GM19463 (cell line): ENCODE data around the gene CLTC.

Experiments
- ATAC-seq: cut with Tn5 transposase; IDR thresholded peaks from one replicate; pipeline ENCODE4 v1.9.1; 2021; ENCODE audit warnings: mild to moderate bottlenecking, moderate library complexity; ENCODE audit not compliant: unreplicated experiment

The CLTC gene

GRCh38 chr17:59723041-59723440 is 103.3 kb downstream of the CLTC start:
- ATAC-seq = no peak

- ATAC-seq = no peak
Measured at GRCh38 chr17:59723607-59724006, 103.9 kb downstream of the CLTC start.

DNA sequence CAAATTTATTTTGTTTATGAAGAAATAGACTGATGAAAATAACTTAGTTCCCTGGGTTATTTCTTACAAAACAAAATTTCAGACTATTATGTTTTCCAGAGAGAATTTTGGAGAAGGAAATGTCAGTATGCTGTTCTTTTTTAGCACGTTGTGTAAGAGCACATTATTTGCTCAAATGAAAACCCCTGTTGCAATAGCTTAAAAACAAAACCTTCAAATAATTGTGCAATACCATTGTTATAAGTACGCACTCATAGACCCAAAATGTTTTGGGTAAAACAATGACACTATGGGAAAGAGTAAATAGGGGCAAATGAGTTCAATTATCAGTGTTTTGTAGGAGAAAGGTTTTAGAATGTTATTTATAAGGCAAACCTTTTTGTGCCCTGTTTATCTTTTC is 106.0 kb downstream of the CLTC start:
- ATAC-seq = no peak

GRCh38 chr17:59727817-59728533 is 108.3 kb downstream of the CLTC start:
- no peak for ATAC-seq

DNA sequence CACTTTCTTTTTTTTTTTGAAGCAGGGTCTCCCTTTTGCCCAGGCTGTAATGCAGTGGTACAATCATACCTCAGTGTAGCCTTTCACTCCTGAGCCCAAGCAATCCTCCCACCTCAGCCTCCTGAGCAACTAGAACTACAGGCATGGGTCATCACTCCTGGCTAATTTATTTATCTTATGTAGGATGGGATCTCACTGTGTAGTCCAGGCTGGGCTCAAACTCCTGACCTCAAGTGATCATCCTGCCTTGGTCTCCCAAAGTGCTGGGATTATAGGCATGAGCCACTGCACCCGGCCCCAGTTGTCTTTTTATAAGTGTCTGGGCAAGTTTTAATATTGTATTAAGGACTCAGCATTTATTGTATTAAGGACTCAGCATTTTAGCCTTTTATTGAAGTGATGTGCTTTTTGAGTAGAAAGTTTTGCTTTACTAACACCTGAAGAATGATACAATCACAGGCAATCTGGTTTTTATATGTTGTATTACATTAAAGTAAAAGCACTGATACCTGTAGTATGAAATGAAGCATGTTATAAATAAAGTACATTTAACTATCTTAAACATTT is 110.7 kb downstream of the CLTC start:
- ATAC-seq = no peak

DNA sequence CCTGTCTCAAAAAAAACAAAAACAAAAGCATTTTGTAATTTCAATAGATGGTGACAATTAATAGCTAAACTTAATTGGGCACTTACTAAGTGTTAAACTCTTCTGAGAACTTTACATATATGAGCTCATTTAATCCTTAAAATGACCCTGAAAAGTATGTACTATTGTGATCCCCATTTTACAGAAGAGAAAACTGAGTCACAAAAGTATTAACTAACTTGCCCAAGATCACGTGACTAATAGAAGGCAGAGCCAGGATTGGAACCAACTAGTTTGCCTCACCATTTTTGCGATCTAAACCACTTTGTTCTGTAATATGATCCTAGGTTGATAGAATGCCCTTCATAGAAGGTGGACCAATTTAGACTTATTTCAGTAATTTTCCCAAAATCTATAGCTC is 114.0 kb downstream of the CLTC start:
- no peak for ATAC-seq

DNA sequence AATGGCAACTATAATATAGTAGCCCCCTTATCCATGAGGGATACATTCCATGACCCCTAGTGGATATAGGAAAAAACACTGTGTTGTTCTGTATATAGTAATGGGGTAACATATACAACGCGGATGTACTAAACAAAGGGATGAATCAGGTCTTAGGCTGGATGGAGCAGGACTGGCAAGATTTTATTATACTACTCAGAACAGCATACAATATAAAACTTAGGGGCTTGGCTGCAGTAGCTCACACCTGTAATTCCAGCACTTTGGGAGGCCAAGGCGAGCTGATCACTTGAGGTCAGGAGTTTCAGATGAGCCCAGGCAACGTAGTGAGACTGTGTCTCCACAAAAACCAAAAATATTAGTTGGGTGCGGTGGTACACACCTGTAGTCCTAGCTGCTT is 114.5 kb downstream of the CLTC start:
- no peak for ATAC-seq

DNA sequence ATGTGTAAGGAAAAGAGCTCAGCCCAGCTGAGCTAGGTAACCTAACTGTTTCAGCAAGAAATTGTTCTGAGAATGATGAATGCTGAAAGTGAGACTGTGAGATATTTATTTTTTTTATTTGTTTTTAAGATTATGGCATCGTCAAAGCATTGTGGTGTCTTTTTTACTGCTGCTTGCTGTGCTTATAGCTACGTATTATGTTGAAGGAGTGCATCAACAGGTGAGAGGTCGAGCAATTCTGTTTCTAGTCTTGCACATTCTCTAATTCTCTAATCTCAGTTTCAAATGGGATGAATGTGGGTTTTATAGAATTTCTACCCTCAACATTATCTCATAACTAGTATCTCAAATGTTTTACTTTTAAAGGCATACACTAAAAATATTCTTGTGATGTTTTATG is 117.6 kb downstream of the CLTC start:
- no peak for ATAC-seq

- ATAC-seq = no peak
Measured at GRCh38 chr17:59743842-59744241, 124.1 kb downstream of the CLTC start.

DNA sequence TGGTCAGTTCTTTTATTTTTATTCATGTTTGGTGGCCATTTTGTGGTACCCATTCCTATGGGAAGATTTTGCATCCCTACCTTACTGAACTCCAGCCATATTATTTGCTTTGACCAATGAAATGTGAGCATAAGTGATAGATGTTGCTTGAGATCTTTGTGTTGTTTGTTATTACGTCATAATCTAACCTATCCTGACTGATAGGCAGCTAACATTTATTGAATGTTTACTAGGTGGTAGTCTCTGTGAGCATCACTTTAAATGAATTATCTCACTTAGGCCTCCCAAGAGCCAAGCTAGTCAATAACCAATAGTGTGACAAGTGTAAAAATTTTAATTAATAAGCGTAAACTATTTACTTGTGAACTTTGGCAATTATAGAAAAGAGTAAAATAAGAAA is 125.3 kb downstream of the CLTC start:
- no peak for ATAC-seq
